ENCODE results near the gene RIMS4. TPM values are rescaled to one million over a fixed set of nuclear protein-coding genes. Genes with fewer than 3 reads are reported as not detected.

The RIMS4 gene
- total and polyA plus RNA-seq, 10 of the 15 experiments (the other 5 are each of a cell fraction or from before 2014, with no cell fraction given): under 0.01 to 0.07 (median 0.05) TPM; not detected in 5

- no peaks in the 10 kb centered on the region; the same call in 1 of the 2 replicates for H4K20me1 ChIP-seq (ENCODE audit: control insufficient read depth, insufficient read depth)
- FAIRE-seq (no peak), DNase-seq (ENCODE audit: low read depth, low spot score) (no peak), ATAC-seq (no peak)
- intact Hi-C loops (cut with micrococcal nuclease; ENCODE audit: unreplicated experiment): no loop called here
- H3K4me3 ChIP-seq: no peak overlapping the region
- ChIA-PET RAD21 (ENCODE audit: unreplicated experiment) (no interaction called here), POLR2A (no interaction called here), CTCF (no interaction called here), SMC1A (ENCODE audit: uncharacterized antibody, unreplicated experiment) (no interaction called here)
- no peak overlapping the region for H3K27ac ChIP-seq (ENCODE audit: control insufficient read depth, insufficient read depth)
- WGBS (ENCODE audit: insufficient coverage, insufficient replicate concordance, low lambda C conversion rate, missing lambda C conversion rate): 9% methylated on average over 7 of the region's 7 CpGs
- no peaks in the 10 kb centered on the region for H3K4me1 ChIP-seq (ENCODE audit: control insufficient read depth, insufficient read depth, low read length)
- no peaks in the 10 kb centered on the region for H3K9me3 ChIP-seq (replicated peaks; ENCODE audit: control insufficient read depth, insufficient read depth, low read length)
- no peak overlapping the region for H2AFZ ChIP-seq (ENCODE audit: control insufficient read depth, low read depth, low read length)
- H3K9ac ChIP-seq (ENCODE audit: control insufficient read depth, insufficient read depth, low read length): no peak overlapping the region
- TF ChIP-seq MXI1 (IDR thresholded peaks at IDR 0.05; ENCODE audit: low read depth, low read length): no peak
- no peak for TF ChIP-seq WRNIP1 (IDR thresholded peaks at IDR 0.05; ENCODE audit: borderline replicate concordance, low read depth, low read length)
- TF ChIP-seq IKZF1 (conservative IDR thresholded peaks at IDR 0.05): no peak
- TF ChIP-seq SP1 (IDR thresholded peaks at IDR 0.05; ENCODE audit: low read depth, low read length): no peak
- TF ChIP-seq SMAD5 (IDR thresholded peaks at IDR 0.05; ENCODE audit: low read depth): no peak
- TF ChIP-seq, protein P1, sequence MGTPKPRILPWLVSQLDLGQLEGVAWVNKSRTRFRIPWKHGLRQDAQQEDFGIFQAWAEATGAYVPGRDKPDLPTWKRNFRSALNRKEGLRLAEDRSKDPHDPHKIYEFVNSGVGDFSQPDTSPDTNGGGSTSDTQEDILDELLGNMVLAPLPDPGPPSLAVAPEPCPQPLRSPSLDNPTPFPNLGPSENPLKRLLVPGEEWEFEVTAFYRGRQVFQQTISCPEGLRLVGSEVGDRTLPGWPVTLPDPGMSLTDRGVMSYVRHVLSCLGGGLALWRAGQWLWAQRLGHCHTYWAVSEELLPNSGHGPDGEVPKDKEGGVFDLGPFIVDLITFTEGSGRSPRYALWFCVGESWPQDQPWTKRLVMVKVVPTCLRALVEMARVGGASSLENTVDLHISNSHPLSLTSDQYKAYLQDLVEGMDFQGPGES (IDR thresholded peaks at IDR 0.05): no peak
- no peak overlapping the region for H3K4me2 ChIP-seq (ENCODE audit: control insufficient read depth, insufficient read depth)
- H3K27me3 ChIP-seq (replicated peaks in 1 of 2; ENCODE audit: control insufficient read depth in 2 of 2, insufficient read depth in 2 of 2, low read length in 1 of 2): peaks cover 10 to 11% of the 10 kb centered on the region in 2 experiments
- no peaks in the 10 kb centered on the region for H3K79me2 ChIP-seq (ENCODE audit: control insufficient read depth, insufficient read depth, low read length)
- no peaks in the 10 kb centered on the region for H3K36me3 ChIP-seq (ENCODE audit: control insufficient read depth in 2 of 2, insufficient read depth in 2 of 2, low read length in 1 of 2)
- no TSS peak for BruUV-seq (replicated peaks)
- in situ Hi-C loops (cut with MboI): no loop called here
Measured at GRCh38 chr20:44807051-44807683, 3.2 kb downstream of the RIMS4 start.
